H1 (cell line): ENCODE measurements around the gene ATAD5. TPM values are rescaled to one million over a fixed set of nuclear protein-coding genes. Genes with fewer than 3 reads are reported as not detected.

Source experiments
- CTCF ChIA-PET: fragments of 300-600 bp; sonication (Branson Sonifier 250); formaldehyde crosslinking; loops from one replicate; lab custom pipeline; 2021; ENCODE audit not compliant: partially characterized antibody; lab: Charles Lee
- POLR2A ChIA-PET: fragments of 300-600 bp; sonication (Branson Sonifier 250); formaldehyde crosslinking; loops from one replicate; lab custom pipeline; 2021; ENCODE audit warnings: inconsistent platforms; ENCODE audit not compliant: partially characterized antibody; lab: Charles Lee
- DNase-seq, 2 experiments: peaks; one replicate each; pipeline versions ENCODE4 v3.0.0 to v3.0.0-alpha.2; 2010 to 2022; ENCODE audit warnings: low spot score in 2 of 2, low read depth in 1 of 2, mixed read lengths in 1 of 2
- FAIRE-seq: peaks from 2 replicates; lab custom pipeline; 2011; peaks lifted over from hg19 to GRCh38; lab: Jason Lieb, UNC
- H2AFZ ChIP-seq: 2 replicates; pipeline ENCODE4 v1.8.1; 2012; ENCODE audit warnings: low read length, inconsistent platforms
- H2AK5ac ChIP-seq: 2 replicates; pipeline ENCODE4 v1.6.1; 2013; ENCODE audit warnings: low read depth, low read length
- H2BK120ac ChIP-seq: replicated peaks from 2 replicates; pipeline ENCODE3; 2013; ENCODE audit warnings: low read depth, low read length, inconsistent platforms
- H2BK12ac ChIP-seq: 2 replicates; pipeline ENCODE4 v1.6.1; 2013; ENCODE audit warnings: low read depth, low read length
- H2BK15ac ChIP-seq: 2 replicates; pipeline ENCODE4 v1.6.1; 2013; ENCODE audit warnings: low read length
- H2BK20ac ChIP-seq: 2 replicates; pipeline ENCODE4 v1.6.1; 2013; ENCODE audit warnings: low read length
- H2BK5ac ChIP-seq: 2 replicates; pipeline ENCODE4 v1.6.1; 2013; ENCODE audit warnings: low read depth, low read length
- H3K14ac ChIP-seq: 2 replicates; pipeline ENCODE4 v1.6.1; 2013; ENCODE audit warnings: inconsistent platforms; ENCODE audit not compliant: insufficient read length
- H3K18ac ChIP-seq: 2 replicates; pipeline ENCODE4 v1.6.1; 2013; ENCODE audit warnings: low read length; ENCODE audit errors: extremely low read depth
- H3K23ac ChIP-seq: 2 replicates; pipeline ENCODE4 v1.6.1; 2013; ENCODE audit warnings: inconsistent platforms; ENCODE audit not compliant: insufficient read length
- H3K23me2 ChIP-seq: 2 replicates; pipeline ENCODE4 v1.6.1; 2013; ENCODE audit warnings: low read depth, low read length
- H3K27ac ChIP-seq: 2 replicates; pipeline ENCODE4 v1.6.1; 2011; ENCODE audit warnings: low read depth, low read length, inconsistent platforms
- H3K27me3 ChIP-seq, 4 experiments: replicated peaks in 1 of 4; 1 replicate in 1 of 4; 2 replicates in 3 of 4; pipeline versions ENCODE4 v1.6.1 to v1.8.1; 2011 to 2013; ENCODE audit warnings: low read length in 3 of 4, mild to moderate bottlenecking in 3 of 4, inconsistent platforms in 2 of 4, mixed read lengths in 2 of 4, moderate library complexity in 1 of 4; ENCODE audit not compliant: control insufficient read depth in 3 of 4, insufficient read depth in 3 of 4; ENCODE audit errors: extremely low read depth in 1 of 4
- H3K36me3 ChIP-seq, 4 experiments: 2 replicates each; pipeline versions ENCODE4 v1.6.1 to v1.8.1; 2011 to 2013; ENCODE audit warnings: mild to moderate bottlenecking in 4 of 4, low read length in 3 of 4, moderate library complexity in 2 of 4, control low read depth in 1 of 4, inconsistent platforms in 1 of 4; ENCODE audit not compliant: insufficient read depth in 4 of 4, control insufficient read depth in 2 of 4
- H3K4ac ChIP-seq: replicated peaks from 2 replicates; pipeline ENCODE3; 2013; ENCODE audit warnings: low read length, low read depth, mixed read lengths, inconsistent platforms; ENCODE audit not compliant: insufficient read length
- H3K4me1 ChIP-seq, 4 experiments: replicated peaks in 1 of 4; 1 replicate in 1 of 4; 2 replicates in 3 of 4; pipeline versions ENCODE4 v1.6.1 to v1.8.1; 2011 to 2013; ENCODE audit warnings: low read length in 3 of 4, inconsistent platforms in 2 of 4, mixed read lengths in 1 of 4; ENCODE audit not compliant: insufficient read depth in 4 of 4, control insufficient read depth in 3 of 4
- H3K4me2 ChIP-seq, 2 experiments: 2 replicates each; pipeline versions ENCODE4 v1.6.1 to v1.8.1; 2011 to 2013; ENCODE audit warnings: low read depth in 2 of 2, low read length in 2 of 2, control low read depth in 1 of 2, inconsistent platforms in 1 of 2, mild to moderate bottlenecking in 1 of 2; ENCODE audit not compliant: insufficient read depth in 1 of 2
- H3K4me3 ChIP-seq, 4 experiments: fragments of 200-600, 300-600 bp in 1 of 4; sonication (generic), shearing (Covaris generic), sonication (Bioruptor Twin) in 1 of 4; 2 replicates each; pipeline versions ENCODE4 v1.5.1 to v1.8.1; 2011 to 2016; ENCODE audit warnings: low read length in 4 of 4, low read depth in 3 of 4, control low read depth in 2 of 4, inconsistent platforms in 2 of 4, mild to moderate bottlenecking in 2 of 4, mixed read lengths in 1 of 4, moderate library complexity in 1 of 4; ENCODE audit not compliant: insufficient read depth in 2 of 4; ENCODE audit errors: extremely low read depth in 1 of 4
- H3K56ac ChIP-seq: replicated peaks from 2 replicates; pipeline ENCODE3; 2013; ENCODE audit warnings: low read depth, mild to moderate bottlenecking, mixed read lengths, low read length, inconsistent platforms; ENCODE audit not compliant: insufficient read length
- H3K79me1 ChIP-seq: 2 replicates; pipeline ENCODE4 v1.6.1; 2013; ENCODE audit warnings: low read depth, low read length, control low read depth
- H3K79me2 ChIP-seq, 2 experiments: 2 replicates each; pipeline versions ENCODE4 v1.6.1 to v1.8.1; 2012 to 2013; ENCODE audit warnings: low read length in 2 of 2, mild to moderate bottlenecking in 2 of 2, inconsistent platforms in 1 of 2; ENCODE audit not compliant: insufficient read depth in 2 of 2, control insufficient read depth in 1 of 2
- H3K9ac ChIP-seq, 4 experiments: replicated peaks in 1 of 4; 1 replicate in 1 of 4; 2 replicates in 3 of 4; pipeline versions ENCODE4 v1.6.1 to v1.8.1; 2011 to 2013; ENCODE audit warnings: low read depth in 3 of 4, low read length in 3 of 4, control low read depth in 2 of 4, mild to moderate bottlenecking in 2 of 4, moderate library complexity in 2 of 4, inconsistent platforms in 1 of 4; ENCODE audit errors: extremely low read depth in 1 of 4
- H3K9me3 ChIP-seq, 2 experiments: 2 replicates each; pipeline versions ENCODE4 v1.6.1 to v1.8.1; 2012 to 2013; ENCODE audit warnings: mild to moderate bottlenecking in 2 of 2, moderate library complexity in 2 of 2, control low read depth in 1 of 2, inconsistent platforms in 1 of 2, low read depth in 1 of 2, low read length in 1 of 2, mixed read lengths in 1 of 2; ENCODE audit not compliant: insufficient read depth in 2 of 2
- H4K20me1 ChIP-seq, 2 experiments: replicated peaks in 1 of 2; 2 replicates each; pipeline versions ENCODE3 to v1.8.1; 2011 to 2013; ENCODE audit warnings: inconsistent platforms in 2 of 2, low read length in 2 of 2, mild to moderate bottlenecking in 1 of 2; ENCODE audit not compliant: insufficient read depth in 2 of 2, control insufficient read depth in 1 of 2
- H4K5ac ChIP-seq: 2 replicates; pipeline ENCODE4 v1.6.1; 2013; ENCODE audit warnings: low read length, low read depth, mixed read lengths, inconsistent platforms; ENCODE audit not compliant: insufficient read length
- H4K8ac ChIP-seq: 2 replicates; pipeline ENCODE4 v1.8.0; 2013; ENCODE audit warnings: mild to moderate bottlenecking, moderate library complexity, low read length, inconsistent platforms; ENCODE audit not compliant: insufficient read depth; ENCODE audit errors: extremely low read depth
- H4K91ac ChIP-seq: replicated peaks from 2 replicates; pipeline ENCODE3; 2013; ENCODE audit warnings: low read length, mixed read lengths, inconsistent platforms; ENCODE audit not compliant: insufficient read length
- ASH2L ChIP-seq: fragments of 200-600, 300-600 bp; sonication (generic); IDR thresholded peaks from one replicate; pipeline ENCODE4 v1.7.1; 2017; ENCODE audit warnings: low read length
- BACH1 ChIP-seq: IDR thresholded peaks from 2 replicates; pipeline ENCODE4 v1.6.1; 2012; ENCODE audit warnings: low read length, improper control_type of control experiment
- CTBP2 ChIP-seq: IDR thresholded peaks from 2 replicates; pipeline ENCODE4 v1.7.0; 2011; ENCODE audit warnings: borderline replicate concordance, mild to moderate bottlenecking, moderate library complexity, mixed read lengths, low read length; ENCODE audit not compliant: insufficient read depth, insufficient read length
- EP300 ChIP-seq, 2 experiments: IDR thresholded peaks; 1 replicate in 1 of 2; 2 replicates in 1 of 2; pipeline ENCODE4 v1.6.1; 2011 to 2012; ENCODE audit warnings: low read depth in 2 of 2, low read length in 2 of 2, mild to moderate bottlenecking in 2 of 2, borderline replicate concordance in 1 of 2, inconsistent platforms in 1 of 2, moderate library complexity in 1 of 2
- EZH2 ChIP-seq: fragments of 200-600 bp; sonication (generic); IDR thresholded peaks from 2 replicates; pipeline ENCODE4 v1.7.1; 2012; ENCODE audit warnings: low read depth, mild to moderate bottlenecking, moderate library complexity, low read length, inconsistent platforms; ENCODE audit not compliant: severe bottlenecking
- FOSL1 ChIP-seq: IDR thresholded peaks from 2 replicates; pipeline ENCODE4 v1.6.1; 2011; ENCODE audit warnings: mild to moderate bottlenecking, low read depth, low read length, moderate library complexity; ENCODE audit not compliant: insufficient read depth
- GTF2F1 ChIP-seq: IDR thresholded peaks from 2 replicates; pipeline ENCODE4 v1.6.1; 2012; ENCODE audit warnings: low read depth, low read length, improper control_type of control experiment, borderline replicate concordance
- HDAC2 ChIP-seq, 2 experiments: fragments of 300-600 bp in 1 of 2; sonication (generic) in 1 of 2; IDR thresholded peaks; 2 replicates each; pipeline ENCODE4 v1.6.1; 2011 to 2012; ENCODE audit warnings: low read depth in 2 of 2, low read length in 2 of 2, mild to moderate bottlenecking in 2 of 2, moderate library complexity in 2 of 2, borderline replicate concordance in 1 of 2, inconsistent platforms in 1 of 2
- JUND ChIP-seq: IDR thresholded peaks from 2 replicates; pipeline ENCODE4 v1.6.1; 2011; ENCODE audit warnings: mild to moderate bottlenecking, improper control_type of control experiment, low read length
- TAF7 ChIP-seq: optimal IDR thresholded peaks from 2 replicates; pipeline ENCODE3; 2011; ENCODE audit warnings: low read depth, mild to moderate bottlenecking, inconsistent platforms, low read length, moderate library complexity, borderline replicate concordance
- USF2 ChIP-seq: IDR thresholded peaks from 2 replicates; pipeline ENCODE4 v1.6.1; 2011; ENCODE audit warnings: low read length, improper control_type of control experiment
- WGBS, 2 experiments: shearing (Covaris generic) in 1 of 2; methylation state at CpG; one replicate each; pipeline versions ENCODE4 v1.1.6 to v1.1.7; 2013 to 2015; ENCODE audit warnings: low lambda C conversion rate in 2 of 2, mixed read lengths in 2 of 2, inconsistent platforms in 1 of 2, low coverage in 1 of 2, missing lambda C conversion rate in 1 of 2; ENCODE audit not compliant: insufficient replicate concordance in 2 of 2, insufficient coverage in 1 of 2, insufficient read length in 1 of 2; ENCODE audit errors: extremely low coverage in 1 of 2, missing lambda C conversion rate in 1 of 2; 5-methylcytosine and 5-hydroxymethylcytosine counted together
- polyA plus RNA-seq, 7 experiments: library from polyadenylated mRNA; depleted of rRNA in 3 of 7; stranded (reverse) in 5 of 7; unstranded in 2 of 7; fragments of >200 nt in 5 of 7; fragments of 200-250 nt in 2 of 7; gene quantifications; 1 replicate in 5 of 7; 2 replicates in 1 of 7; 4 replicates in 1 of 7; pipeline versions ENCODE4 v1.2.1 to v1.2.3, GENCODE V29; 2011 to 2013; ENCODE audit warnings: missing spikeins in 2 of 7, mixed read lengths in 2 of 7
- total RNA-seq: library from RNA; stranded (reverse); fragmentation: NEBNext Ultra II Directional; extraction: Animal tissue kit (Norgen Biotek cat#: 25700); gene quantifications from 2 replicates; pipeline ENCODE4 v1.2.1, GENCODE V29; 2021

Gene ATAD5
- total and polyA plus RNA-seq, 2 of the 8 experiments (the other 6 are each of a cell fraction or from before 2014, with no cell fraction given) = 3.5 to 30.0 TPM

- 89% methylated on average over 9 of the region's 9 CpGs; no CpG with 5 or more reads in 1 of the 2 experiments for WGBS, 2 experiments
- FAIRE-seq = no peak
These were observed 22.9 kb upstream of the ATAD5 start for GRCh38 chr17:30808785-30809286.

More at GRCh38 chr17:30808785-30809286, 22.9 kb upstream of the ATAD5 start:
- H3K4ac ChIP-seq = no peak overlapping the region
- no peak overlapping the region for H2AK5ac ChIP-seq
- H3K9ac ChIP-seq = no peak overlapping the region
- no peak overlapping the region for H2BK20ac ChIP-seq
- no peak overlapping the region for H4K8ac ChIP-seq
- H3K4me2 ChIP-seq = no peak overlapping the region
- H4K20me1 ChIP-seq = peaks cover 0 to 3% of the 10 kb centered on the region in 2 experiments
- no peaks in the 10 kb centered on the region for H3K27me3 ChIP-seq
- H3K36me3 ChIP-seq = peaks cover 0 to 9% (median under 1%) of the 10 kb centered on the region in 4 experiments; a peak in 6 of 8 replicates
- CTCF ChIA-PET = interaction anchor here (0.6 to 1.3 kb wide), 2 partner anchors 15 to 18 kb away, joined by 3 read pairs; partner anchors contain the start of gene CRLF3
- no peak overlapping the region for H2BK15ac ChIP-seq
- DNase-seq = no peak
- H3K23ac ChIP-seq = no peak overlapping the region
- H4K5ac ChIP-seq = no peak overlapping the region
- no peak overlapping the region for H2BK120ac ChIP-seq
- H3K79me1 ChIP-seq = no peaks in the 10 kb centered on the region; the same call in 1 of the 2 replicates
- H3K79me2 ChIP-seq = peaks cover 0 to 49% of the 10 kb centered on the region in 2 experiments; a peak in 2 of 4 replicates
- no peak overlapping the region for H3K4me3 ChIP-seq
- no peak overlapping the region for H4K91ac ChIP-seq
- no peak overlapping the region for H3K56ac ChIP-seq
- H2AFZ ChIP-seq = no peak overlapping the region
- peaks cover 0 to 2% (median under 1%) of the 10 kb centered on the region in 4 experiments; a peak in 1 of 7 replicates for H3K4me1 ChIP-seq
- no peaks in the 10 kb centered on the region for H3K9me3 ChIP-seq
- TF ChIP-seq EZH2 = no peak
- TF ChIP-seq USF2 = no peak
- no peak for TF ChIP-seq BACH1
- TF ChIP-seq GTF2F1 = no peak
- TF ChIP-seq HDAC2 (IDR thresholded peaks at IDR 0.05; ENCODE audit: borderline replicate concordance in 1 of 2, low read depth in 2 of 2, low read length in 2 of 2) = no peak
- TF ChIP-seq JUND = no peak
- TF ChIP-seq EP300 (IDR thresholded peaks at IDR 0.05; ENCODE audit: borderline replicate concordance in 1 of 2, low read depth in 2 of 2, low read length in 2 of 2) = no peak
- TF ChIP-seq FOSL1 = no peak
- TF ChIP-seq CTBP2 = no peak
- no peak for TF ChIP-seq TAF7
- TF ChIP-seq ASH2L = no peak
- POLR2A ChIA-PET = interaction anchor here (0.7 kb wide), 1 partner anchor 10 kb away, joined by 3 read pairs; no protein-coding TSS in a partner anchor
- H2BK12ac ChIP-seq = no peak overlapping the region
- no peak overlapping the region for H3K14ac ChIP-seq
- no peak overlapping the region for H2BK5ac ChIP-seq
- no peak overlapping the region for H3K27ac ChIP-seq
- H3K23me2 ChIP-seq = no peaks in the 10 kb centered on the region
- no peak overlapping the region for H3K18ac ChIP-seq
